ENCODE results near the gene TPO.
"Not testable (repeated sequence)": the region's sequence is repeated elsewhere in the genome, so short reads cannot be mapped to it uniquely, and the experiment has no call there.

The TPO gene

DNA sequence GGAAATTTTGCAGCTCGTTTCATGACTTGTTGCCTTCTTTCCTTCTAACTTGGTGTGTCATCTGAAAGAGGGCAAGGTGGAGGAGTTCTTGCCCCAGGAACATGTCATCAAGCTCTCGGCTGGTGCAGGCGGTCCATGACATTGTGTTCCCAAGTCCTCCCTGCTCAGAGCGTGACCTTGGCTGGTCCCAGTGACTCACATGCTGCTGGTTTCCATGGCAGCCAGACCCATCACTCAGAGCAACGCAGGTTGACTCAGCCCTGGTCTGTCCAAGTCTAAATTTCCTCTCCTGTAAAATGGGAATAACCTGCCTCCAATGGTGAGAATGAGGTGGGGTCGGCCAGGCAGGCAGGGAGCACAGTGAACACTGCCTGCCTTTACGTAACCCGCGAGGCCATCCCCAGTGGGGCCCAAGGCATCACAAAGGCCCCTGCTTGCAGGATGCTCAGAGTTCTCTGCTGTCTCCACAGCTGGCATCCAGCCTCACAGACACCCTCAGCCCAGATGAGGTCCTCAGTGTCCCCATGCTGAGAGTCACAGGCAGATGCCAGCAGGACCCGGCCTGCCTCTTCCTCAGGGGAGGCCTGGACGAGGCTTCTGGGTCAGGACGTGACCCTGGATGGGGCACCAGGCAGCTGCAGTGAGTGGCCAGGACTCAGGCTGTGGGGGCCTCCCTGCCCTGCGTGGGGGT, 143.7 kb downstream of the TPO start:
- FAIRE-seq (no peak), DNase-seq (ENCODE audit: insufficient read length, low spot score) (peak; percentile 44)
- no peak for TF ChIP-seq POLR2A (IDR thresholded peaks at IDR 0.05; ENCODE audit: low read depth, low read length)

DNA sequence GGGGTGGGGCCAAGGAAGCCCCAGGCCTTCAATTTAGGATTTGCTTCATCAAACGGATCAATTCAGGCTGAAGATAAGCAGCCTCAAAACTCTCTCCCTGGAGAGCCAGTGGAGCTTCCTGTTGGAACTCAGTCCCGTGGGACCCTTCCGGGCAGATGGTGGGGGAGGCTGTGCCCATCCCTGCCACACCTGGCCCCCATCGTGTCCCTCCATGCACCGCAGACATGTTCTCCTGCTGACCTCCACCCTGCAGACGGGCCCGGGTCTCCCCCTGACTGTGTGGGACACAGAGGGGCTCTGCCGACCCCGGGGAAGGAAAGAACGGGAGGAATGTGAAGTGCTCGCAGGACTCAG, 144.2 kb downstream of the TPO start:
- DNase-seq (ENCODE audit: insufficient read length, low spot score): no peak
- no peak for TF ChIP-seq POLR2A (IDR thresholded peaks at IDR 0.05; ENCODE audit: low read depth, low read length)
- FAIRE-seq: no peak

- no peak for TF ChIP-seq POLR2A (IDR thresholded peaks at IDR 0.05; ENCODE audit: low read depth, low read length)
- no peak for FAIRE-seq
- DNase-seq (ENCODE audit: insufficient read length, low spot score): no peak
These were observed 146.4 kb downstream of the TPO start for GRCh38 chr2:1559589-1560175.

- DNase-seq (ENCODE audit: insufficient read length, low spot score) (no peak), FAIRE-seq (no peak)
- no peak for TF ChIP-seq POLR2A (IDR thresholded peaks at IDR 0.05; ENCODE audit: low read depth, low read length)
These were observed 148.0 kb downstream of the TPO start for GRCh38 chr2:1561259-1561658.

- DNase-seq (ENCODE audit: insufficient read length, low spot score): no peak
- no peak for TF ChIP-seq POLR2A (IDR thresholded peaks at IDR 0.05; ENCODE audit: low read depth, low read length)
- no peak for FAIRE-seq
These were observed 148.7 kb downstream of the TPO start for GRCh38 chr2:1561811-1562421.

DNA sequence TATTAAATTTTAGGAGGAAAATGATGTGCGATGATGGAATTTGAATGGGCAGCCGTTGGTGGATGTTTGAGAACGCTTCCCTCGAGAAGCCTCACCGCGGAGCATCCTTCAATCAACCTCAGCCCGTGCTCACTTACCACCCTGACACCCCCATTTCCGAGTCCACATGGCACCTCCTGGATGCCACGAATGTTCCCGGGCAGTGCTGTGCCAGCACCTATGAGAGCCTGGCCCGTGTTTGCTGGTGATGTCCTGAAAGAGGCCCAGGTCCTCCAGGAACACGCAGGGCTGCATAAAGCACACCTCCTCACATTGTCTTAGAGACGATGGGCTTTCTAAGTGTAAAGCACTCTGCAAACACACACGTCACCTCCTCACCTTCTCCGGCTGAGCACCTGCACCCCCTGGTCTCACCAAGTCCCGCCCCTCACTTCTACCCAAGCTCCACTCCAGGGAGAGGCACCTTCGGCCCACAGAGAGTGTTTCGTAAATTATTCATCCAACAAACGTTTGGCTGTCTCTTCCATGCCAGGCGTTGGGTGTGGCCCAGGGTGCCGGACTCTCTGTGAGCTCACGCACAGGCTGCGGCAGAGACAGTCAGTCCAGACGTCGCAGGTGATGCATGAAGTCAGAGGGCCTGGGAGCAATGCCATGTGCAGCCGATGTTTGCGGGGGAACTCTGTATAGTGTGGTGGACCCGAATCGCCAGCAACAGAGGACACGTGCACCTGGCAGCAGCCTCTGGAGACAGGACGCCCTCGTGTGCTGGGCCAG, 150.0 kb downstream of the TPO start:
- DNase-seq (ENCODE audit: insufficient read length, low spot score): no peak
- FAIRE-seq: no peak
- TF ChIP-seq POLR2A (IDR thresholded peaks at IDR 0.05; ENCODE audit: low read depth, low read length): no peak

- no peak for FAIRE-seq
These were observed 151.0 kb downstream of the TPO start for GRCh38 chr2:1563943-1564891.

GRCh38 chr2:1567556-1568344, 154.5 kb downstream of the TPO start:
- FAIRE-seq (no peak), DNase-seq (ENCODE audit: insufficient read length, low spot score) (no peak)
- no peak for TF ChIP-seq POLR2A (IDR thresholded peaks at IDR 0.05; ENCODE audit: low read depth, low read length)

More at GRCh38 chr2:1563943-1564891, 151.0 kb downstream of the TPO start:
- no peak for DNase-seq (ENCODE audit: insufficient read length, low spot score)
- no peak for TF ChIP-seq POLR2A (IDR thresholded peaks at IDR 0.05; ENCODE audit: low read depth, low read length)

DNA sequence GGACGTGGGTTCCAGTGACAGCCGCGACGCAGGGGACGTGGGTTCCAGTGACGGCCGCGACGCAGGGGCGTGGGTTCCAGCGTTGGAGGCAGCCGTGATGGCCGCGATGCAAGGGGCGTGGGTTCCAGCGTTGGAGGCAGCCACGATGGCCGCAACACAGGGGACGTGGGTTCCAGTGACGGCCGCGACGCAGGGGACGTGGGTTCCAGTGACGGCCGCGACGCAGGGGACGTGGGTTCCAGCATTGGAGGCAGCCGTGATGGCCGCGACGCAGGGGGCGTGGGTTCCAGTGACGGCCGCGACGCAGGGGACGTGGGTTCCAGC, 155.0 kb downstream of the TPO start:
- not testable (repeated sequence) for DNase-seq (ENCODE audit: insufficient read length, low spot score); FAIRE-seq

GRCh38 chr2:1569879-1570450, 156.7 kb downstream of the TPO start:
- no peak for FAIRE-seq

DNA sequence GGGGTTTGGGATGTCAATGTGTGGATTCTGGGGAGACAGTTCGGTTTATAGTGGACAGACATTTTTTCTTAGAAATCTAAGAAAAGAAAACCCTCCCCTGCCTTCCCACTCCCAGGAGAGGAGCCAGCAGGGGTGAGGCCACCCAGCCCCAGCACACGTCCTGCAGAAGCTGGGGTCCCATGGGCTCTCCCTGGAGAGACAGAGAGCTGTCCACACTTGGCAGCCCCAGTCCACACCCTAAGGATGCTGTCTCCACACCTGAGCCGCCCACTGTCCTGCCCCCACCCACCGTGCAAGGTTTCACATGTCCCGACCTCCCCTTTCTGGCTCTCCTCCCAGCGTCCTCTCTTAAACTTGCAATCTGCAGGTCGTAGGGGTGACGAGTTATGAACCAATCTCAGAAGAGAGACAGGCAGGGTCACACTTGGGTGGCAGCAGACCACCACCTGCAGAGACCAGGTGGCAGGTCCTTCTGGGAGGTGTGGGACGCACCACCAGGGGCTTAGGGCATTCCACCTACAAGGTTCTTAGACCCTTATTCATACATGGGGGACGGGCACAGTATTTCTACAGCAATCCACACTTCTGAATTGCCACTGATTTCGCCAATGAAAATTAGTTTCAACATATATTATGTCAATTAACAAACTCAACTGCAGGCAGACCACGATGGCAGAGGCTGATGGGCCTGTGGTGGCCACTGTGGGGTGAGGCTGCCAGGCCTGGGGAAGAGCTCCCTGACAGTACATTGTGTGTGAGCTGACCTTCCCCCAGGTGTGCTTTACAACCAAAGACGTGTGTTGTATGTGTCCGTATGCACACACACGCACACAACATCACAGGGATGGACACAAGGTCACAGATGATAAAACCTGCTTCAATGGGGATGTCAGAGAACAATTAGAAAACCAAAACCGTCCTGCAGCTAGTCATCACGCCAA, 158.5 kb downstream of the TPO start:
- no peak for DNase-seq (ENCODE audit: insufficient read length, low spot score)
- no peak for FAIRE-seq
- no peak for TF ChIP-seq POLR2A (IDR thresholded peaks at IDR 0.05; ENCODE audit: low read depth, low read length)

More at GRCh38 chr2:1569879-1570450, 156.7 kb downstream of the TPO start:
- TF ChIP-seq POLR2A (IDR thresholded peaks at IDR 0.05; ENCODE audit: low read depth, low read length): no peak
- no peak for DNase-seq (ENCODE audit: insufficient read length, low spot score)
